HG03175 (cell line): ENCODE data around the gene CYP2W1.
"Not testable (repeated sequence)": the region's sequence is repeated elsewhere in the genome, so short reads cannot be mapped to it uniquely, and the experiment has no call there.

Experiments
- ATAC-seq: cut with Tn5 transposase; IDR thresholded peaks from one replicate; pipeline ENCODE4 v1.9.1; 2021; ENCODE audit warnings: mild to moderate bottlenecking, moderate library complexity; ENCODE audit not compliant: unreplicated experiment

Gene CYP2W1

GRCh38 chr7:996079-996872 is 13.3 kb downstream of the CYP2W1 start:
- ATAC-seq: no peak

DNA sequence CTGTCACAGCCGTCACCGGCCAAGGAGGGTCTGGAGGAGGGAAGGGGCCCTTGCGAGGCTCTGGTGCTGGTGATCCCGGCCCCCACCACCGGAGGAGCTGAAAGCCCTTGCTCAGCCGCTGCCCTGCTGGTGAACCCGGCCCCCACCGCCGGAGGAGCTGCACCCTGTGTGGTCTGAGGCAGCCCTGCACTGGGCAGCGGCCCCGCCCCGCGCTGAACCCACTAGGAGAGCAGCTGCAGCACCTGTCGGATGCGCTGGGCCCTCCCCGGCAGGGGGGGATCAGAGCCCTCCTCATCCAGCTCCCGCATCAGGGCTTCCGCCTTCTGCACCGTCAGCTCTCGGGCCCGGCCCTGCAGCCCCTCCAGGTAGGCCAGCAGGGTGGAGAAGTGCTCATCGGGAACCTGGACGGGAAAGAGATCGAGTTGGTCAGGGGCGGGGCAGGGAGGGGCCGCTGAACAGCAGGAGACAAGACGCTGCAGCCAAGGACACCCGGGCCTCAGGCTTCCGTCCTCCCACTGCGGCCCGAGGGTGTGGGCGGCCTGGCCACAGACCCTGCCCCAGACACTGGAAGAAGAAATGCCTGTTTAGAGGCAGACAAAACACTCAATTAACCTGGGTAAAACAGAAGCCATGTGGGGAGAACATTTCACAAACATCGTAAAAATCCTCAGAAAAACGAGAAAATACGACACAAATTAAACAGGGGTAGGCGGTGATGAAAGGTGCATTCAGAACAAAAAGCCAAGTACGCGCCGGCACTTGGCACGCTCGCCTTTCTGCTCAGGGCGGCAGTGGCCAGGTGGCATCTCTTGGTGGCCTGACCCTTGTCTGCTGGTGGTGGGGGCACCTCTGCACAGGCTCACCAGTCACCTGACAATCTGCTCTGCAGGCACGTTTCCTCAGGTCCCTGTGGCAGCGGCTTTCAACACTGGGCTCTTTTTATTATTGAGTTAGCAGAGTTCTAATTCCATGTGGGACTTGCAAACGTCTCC is 14.7 kb downstream of the CYP2W1 start:
- no peak for ATAC-seq

DNA sequence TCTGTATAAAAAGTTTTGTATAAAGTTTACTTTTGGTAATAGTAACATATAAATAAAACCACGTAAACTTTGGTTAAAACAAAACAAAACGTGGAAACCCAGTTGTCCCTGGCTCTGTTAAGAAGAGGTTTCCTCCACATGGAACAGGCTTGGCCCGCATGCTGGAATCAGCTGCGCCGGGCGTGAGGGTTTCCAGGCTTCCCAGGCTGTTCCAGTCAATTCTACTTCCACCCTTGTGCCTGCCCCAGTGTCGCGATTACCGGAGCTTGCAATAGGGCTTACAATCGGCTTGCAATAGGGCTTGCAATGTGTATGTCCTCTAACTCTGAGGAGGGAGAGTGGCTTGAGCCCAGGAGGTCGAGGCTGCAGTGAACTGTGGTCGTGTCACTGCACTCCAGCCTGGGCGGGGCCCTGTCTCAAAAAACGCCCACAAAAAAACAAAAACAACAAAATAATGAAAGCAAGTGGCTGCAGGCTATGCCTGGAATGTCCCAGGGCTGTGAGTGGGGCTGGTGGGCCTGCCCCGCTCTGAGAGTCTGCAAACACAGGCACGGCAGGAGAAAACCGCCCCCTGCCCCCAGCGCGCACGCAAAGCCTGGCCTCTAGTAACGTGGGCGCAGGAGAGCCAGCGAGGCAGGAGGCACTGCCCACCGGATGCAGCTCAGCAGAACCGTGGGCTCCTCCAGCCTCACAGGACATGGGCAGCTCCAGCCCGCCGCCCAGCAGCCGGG is 16.3 kb downstream of the CYP2W1 start:
- no peak for ATAC-seq

DNA sequence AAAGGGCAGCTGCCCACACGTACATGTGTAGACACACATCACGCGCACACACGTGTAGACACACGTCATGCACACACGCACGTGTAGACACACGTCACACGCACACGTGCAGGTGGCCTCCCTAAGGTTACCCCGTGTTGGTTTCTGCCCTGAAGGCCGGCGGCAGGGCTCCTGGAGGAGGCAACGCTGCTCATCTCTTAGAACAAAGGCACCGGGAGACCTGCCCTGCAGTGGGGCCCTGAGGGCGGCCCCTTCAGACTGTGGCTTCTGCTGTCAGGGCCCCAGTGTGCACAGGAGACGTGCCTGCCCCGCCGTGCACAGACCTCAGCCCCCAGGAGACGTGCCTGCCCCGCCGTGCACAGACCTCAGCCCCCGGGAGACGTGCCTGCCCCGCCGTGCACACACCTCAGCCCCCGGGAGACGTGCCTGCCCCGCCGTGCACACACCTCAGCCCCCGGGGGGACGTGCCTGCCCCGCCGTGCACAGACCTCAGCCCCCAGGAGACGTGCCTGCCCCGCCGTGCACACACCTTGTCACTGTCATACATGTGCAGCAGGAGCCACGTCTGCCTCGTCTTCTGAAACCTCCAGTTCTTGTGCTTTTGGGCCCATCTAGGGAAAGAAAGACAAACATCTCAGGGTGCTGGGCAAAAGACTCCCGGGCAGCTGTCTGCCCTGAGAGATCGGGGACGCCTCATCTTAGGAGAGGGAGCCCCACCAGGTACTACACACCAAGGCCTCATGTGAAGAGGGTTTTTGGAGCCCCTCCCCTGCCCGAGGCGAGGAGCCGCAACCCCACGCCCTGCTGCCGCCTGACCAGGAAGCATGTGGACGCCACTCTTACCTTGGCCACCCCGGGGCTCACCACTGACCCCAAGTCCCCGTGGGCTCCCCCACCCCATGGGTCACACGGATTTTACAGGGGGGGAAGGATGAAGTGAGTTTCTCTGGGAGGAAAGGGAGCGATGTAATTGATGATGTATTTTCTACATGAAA is 17.3 kb downstream of the CYP2W1 start:
- no peak for ATAC-seq

GRCh38 chr7:1001069-1001770 is 18.2 kb downstream of the CYP2W1 start:
- ATAC-seq: not testable (repeated sequence)

DNA sequence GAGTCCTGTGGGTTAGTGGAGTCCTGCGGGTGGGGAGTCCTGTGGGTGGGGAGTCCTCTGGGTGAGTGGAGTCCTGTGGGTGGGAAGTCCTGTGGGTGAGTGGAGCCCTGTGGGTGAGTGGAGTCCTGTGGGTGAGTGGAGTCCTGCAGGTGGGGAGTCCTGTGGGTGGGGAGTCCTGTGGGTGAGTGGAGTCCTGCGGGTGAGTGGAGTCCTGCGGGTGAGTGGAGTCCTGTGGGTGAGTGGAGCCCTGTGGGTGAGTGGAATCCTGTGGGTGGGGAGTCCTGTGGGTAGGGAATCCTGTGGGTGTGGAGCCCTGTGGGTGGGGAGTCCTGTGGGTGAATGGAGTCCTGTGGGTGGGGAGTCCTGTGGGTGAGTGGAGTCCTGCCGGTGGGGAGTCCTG is 19.0 kb downstream of the CYP2W1 start:
- ATAC-seq: not testable (repeated sequence)

- ATAC-seq: not testable (repeated sequence)
Measured at GRCh38 chr7:1002445-1002844, 19.5 kb downstream of the CYP2W1 start.

DNA sequence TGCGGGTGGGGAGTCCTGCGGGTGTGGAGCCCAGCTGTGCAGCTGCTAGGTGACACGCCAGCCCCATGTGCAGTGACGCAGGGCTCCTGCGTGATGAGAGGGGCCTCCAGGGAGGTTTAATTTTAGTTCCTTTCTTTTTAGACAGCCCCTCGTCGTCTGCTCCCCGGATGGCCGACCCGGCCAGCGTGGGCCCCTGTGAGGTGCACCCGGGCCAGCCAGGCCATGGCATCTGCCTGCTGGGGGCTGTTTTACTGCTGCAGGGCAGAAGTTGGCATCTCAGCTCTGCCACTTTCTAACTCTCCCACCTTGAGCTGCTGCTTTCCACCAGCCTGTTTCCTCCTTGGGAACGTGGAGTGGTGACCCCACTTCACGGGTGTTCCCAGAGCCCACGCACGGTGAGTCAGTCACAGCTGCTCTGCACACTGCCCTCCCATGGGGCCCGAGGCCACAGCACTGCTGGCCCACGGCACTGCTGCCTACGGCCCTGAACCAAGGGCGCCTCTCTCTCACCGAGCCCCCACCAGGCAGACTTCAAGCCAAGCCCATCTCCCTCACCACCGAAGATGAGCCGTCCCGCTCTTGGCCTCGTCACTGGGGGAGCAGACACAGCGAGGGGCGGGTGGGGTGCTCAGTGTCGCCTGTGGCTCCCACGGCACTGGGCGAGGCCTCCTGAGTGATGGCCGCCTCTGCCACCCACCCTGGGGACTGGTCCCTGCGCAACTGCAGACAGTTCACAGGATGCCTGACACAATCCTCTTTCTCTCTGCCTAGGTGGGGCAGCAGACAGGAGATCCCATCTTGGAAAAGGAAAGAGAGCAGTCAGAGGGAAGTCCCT is 21.3 kb downstream of the CYP2W1 start:
- no peak for ATAC-seq

GRCh38 chr7:1005303-1005702 is 22.3 kb downstream of the CYP2W1 start:
- ATAC-seq: no peak

GRCh38 chr7:1007901-1008300 is 24.9 kb downstream of the CYP2W1 start:
- no peak for ATAC-seq

GRCh38 chr7:1008733-1009363 is 25.9 kb downstream of the CYP2W1 start:
- ATAC-seq: no peak

DNA sequence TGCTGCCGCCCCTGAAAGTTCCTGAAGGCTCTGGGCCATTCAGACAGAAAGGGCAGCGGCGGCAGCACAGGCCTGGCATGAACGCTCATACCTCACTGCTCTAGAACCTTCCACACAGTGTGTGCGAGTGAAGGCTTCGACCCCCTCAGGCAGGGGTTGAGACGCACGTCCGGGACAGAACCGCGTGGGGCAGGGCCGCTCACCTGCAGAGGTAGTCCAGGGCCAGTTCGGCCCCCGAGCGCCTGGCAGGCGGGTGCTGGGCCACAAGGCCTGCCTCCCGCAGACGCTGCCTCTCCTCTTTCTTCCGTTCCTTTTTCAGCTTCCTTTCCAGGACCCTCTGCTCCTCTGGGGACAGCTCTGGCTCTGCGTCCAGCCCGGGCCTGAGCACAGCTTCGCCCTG is 26.8 kb downstream of the CYP2W1 start:
- no peak for ATAC-seq

- ATAC-seq: no peak
Measured at GRCh38 chr7:1010226-1010625, 27.2 kb downstream of the CYP2W1 start.

DNA sequence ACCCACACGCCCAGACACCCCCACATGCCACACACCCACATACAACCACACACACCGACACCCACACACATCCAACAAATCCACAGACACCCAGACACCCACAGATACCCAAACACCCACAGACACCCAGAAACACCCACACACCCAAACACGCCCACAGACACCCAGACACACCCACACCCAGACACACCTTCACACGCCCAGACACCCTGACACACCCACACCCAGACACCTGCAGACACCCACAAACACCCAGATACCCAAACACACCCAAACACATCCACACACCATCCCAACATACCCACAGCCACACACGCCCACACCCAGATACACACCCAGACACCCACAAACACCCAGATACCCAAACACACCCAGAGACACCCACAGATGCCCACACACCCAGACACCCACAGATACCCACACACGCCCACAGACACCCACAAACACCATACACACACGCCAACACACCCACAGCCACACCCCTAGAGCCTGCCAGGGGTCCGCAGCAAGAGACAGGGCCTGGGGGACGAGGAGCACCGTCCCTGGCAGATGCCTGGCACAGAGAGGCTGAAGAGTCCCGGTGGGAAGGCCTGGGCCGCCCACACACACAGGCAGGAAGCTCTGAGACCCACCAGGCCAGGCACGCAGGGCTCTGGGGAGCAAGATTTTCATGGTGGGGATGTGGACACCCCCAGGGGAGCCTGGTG is 28.5 kb downstream of the CYP2W1 start:
- ATAC-seq: no peak

GRCh38 chr7:1012004-1012715 is 29.2 kb downstream of the CYP2W1 start:
- no peak for ATAC-seq

DNA sequence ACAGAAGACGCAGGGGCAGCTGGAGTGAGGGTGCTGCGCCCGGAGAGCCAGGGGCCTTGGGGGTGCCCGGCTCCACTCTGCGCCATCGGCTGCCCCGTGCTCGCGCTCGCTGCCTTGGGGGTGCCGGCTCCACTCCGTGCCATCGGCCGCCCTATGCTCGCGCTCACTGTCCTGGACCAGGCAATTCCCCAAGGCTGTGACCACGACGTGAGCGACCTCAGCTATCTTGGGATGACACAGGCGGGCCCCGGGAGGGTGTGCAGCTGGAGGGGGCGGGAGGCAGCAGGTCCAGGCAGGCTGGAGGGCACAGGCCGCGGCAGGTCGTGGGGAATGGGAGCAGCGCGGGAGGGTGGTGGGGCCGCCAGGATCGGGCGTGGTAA is 29.7 kb downstream of the CYP2W1 start:
- ATAC-seq: no peak

DNA sequence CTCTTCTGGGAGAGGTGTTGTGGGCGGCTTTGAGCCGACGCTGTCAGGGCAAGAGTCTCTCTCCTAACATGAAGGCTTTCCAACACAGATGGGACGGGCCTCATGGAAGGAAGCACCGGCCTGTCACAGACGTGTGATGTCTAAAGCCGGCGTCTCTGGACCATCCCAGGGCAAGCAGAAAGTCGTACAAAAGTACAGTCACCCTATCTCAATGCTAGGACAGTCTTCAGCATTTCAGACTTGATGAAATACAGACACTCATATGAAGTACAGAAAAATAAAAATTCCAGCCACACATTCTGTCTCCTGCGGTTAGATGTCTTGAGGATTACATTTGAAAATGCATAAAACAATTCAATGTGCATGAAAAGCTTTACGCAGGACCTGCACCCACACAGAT is 30.6 kb downstream of the CYP2W1 start:
- ATAC-seq: no peak
